ENCODE measurements around the gene FBXO31. TPM values are rescaled to one million over a fixed set of nuclear protein-coding genes. Genes with fewer than 3 reads are reported as not detected.

FBXO31 gene
- total and polyA plus RNA-seq, 2 of the 13 experiments (the other 11 are each of a cell fraction or from before 2014, with no cell fraction given), result 92.4 to 101 TPM

DNA sequence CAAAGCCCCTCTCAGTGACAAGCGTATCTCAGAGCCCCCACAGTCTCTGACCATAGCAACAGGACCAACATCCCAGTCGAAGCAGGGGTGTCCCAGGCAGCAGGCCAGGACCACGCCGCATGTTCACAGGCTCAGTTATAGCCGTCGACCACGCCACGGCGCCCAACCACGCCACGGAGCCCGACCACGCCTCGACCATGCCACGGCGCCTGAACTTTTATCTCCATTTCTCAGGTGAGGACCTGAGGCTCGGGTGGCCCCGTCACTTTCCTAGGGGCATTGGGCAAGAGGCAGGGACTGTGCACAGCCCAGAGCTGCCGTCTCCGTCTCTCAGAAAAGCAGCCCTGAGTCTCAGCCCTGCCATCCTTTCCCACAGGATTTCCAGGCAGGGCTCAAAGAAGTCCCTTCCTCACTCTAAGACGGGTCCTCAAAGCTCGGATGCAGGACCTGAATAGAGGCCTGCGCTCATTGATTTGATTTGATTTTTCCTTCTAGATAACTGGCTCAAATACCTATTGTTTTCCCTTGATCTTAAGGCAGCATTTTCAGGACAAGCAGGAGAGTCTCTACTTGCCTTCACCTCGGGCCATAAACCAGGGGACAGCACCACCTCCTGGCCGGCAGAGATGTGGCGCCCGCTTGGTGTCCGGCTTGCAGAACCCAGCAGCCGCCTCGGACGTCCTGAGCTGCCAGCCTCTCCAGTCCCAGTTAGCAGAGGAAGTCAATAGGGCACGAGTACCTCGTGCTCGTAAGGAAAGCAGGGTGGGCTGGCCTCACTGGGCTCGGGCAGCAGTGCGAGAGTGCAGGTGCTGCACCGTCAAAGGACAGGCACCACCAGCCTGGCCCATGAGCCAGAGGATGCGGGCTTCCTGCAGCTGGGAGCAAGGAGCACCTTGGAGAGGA lies 105.1 kb downstream of the FBXO31 start (continued):
- TF ChIP-seq USF2 (IDR thresholded peaks at IDR 0.05; ENCODE audit: low read depth, low read length) (no peak), USF2 (CRISPR knock-in tag; IDR thresholded peaks at IDR 0.05; ENCODE audit: borderline replicate concordance) (no peak), ETV6 (CRISPR knock-in tag; conservative IDR thresholded peaks at IDR 0.05) (no peak), TGIF2 (CRISPR knock-in tag; IDR thresholded peaks at IDR 0.05) (0 out of 2 replicates have a peak, but pooled peaks have one; percentile 21), NR2F1 (CRISPR knock-in tag; IDR thresholded peaks at IDR 0.05) (no peak), RBAK (CRISPR knock-in tag; IDR thresholded peaks at IDR 0.05) (0 out of 2 replicates have a peak, but pooled peaks have one; percentile 34), IKZF5 (CRISPR knock-in tag; IDR thresholded peaks at IDR 0.05) (0 out of 2 replicates have a peak, but pooled peaks have one; percentile 33), ZNF839 (CRISPR knock-in tag; IDR thresholded peaks at IDR 0.05; ENCODE audit: borderline replicate concordance) (peak; percentile 64; the same call in 1 of the 2 replicates), RORA (CRISPR knock-in tag; IDR thresholded peaks at IDR 0.05) (no peak), ZNF350 (CRISPR knock-in tag; IDR thresholded peaks at IDR 0.05; ENCODE audit: borderline replicate concordance, low read depth) (0 out of 2 replicates have a peak, but pooled peaks have one; percentile 60), SMAD9 (CRISPR knock-in tag; IDR thresholded peaks at IDR 0.05) (no peak), CCAR2 (optimal IDR thresholded peaks at IDR 0.05; ENCODE audit: low read depth, low read length) (no peak), ZNF432 (CRISPR knock-in tag; IDR thresholded peaks at IDR 0.05; ENCODE audit: borderline replicate concordance) (no peak), ZSCAN31 (CRISPR knock-in tag; IDR thresholded peaks at IDR 0.05; ENCODE audit: low read depth) (peak; percentile 64; the same call in 1 of the 2 replicates), IKZF4 (CRISPR knock-in tag; IDR thresholded peaks at IDR 0.05; ENCODE audit: borderline replicate concordance, low read depth, not compliant biosample characterization) (peak; percentile 64), ZNF550 (CRISPR knock-in tag; IDR thresholded peaks at IDR 0.05; ENCODE audit: borderline replicate concordance) (no peak), PHF20 (CRISPR knock-in tag; IDR thresholded peaks at IDR 0.05) (no peak)
- TF ChIP-seq, protein P1, sequence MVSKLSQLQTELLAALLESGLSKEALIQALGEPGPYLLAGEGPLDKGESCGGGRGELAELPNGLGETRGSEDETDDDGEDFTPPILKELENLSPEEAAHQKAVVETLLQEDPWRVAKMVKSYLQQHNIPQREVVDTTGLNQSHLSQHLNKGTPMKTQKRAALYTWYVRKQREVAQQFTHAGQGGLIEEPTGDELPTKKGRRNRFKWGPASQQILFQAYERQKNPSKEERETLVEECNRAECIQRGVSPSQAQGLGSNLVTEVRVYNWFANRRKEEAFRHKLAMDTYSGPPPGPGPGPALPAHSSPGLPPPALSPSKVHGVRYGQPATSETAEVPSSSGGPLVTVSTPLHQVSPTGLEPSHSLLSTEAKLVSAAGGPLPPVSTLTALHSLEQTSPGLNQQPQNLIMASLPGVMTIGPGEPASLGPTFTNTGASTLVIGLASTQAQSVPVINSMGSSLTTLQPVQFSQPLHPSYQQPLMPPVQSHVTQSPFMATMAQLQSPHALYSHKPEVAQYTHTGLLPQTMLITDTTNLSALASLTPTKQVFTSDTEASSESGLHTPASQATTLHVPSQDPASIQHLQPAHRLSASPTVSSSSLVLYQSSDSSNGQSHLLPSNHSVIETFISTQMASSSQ (IDR thresholded peaks at IDR 0.05; ENCODE audit: low read depth), result no peak
- TF ChIP-seq, protein P1 (CRISPR knock-in tag; IDR thresholded peaks at IDR 0.05; ENCODE audit: borderline replicate concordance), result no peak
- TF ChIP-seq, protein P2, sequence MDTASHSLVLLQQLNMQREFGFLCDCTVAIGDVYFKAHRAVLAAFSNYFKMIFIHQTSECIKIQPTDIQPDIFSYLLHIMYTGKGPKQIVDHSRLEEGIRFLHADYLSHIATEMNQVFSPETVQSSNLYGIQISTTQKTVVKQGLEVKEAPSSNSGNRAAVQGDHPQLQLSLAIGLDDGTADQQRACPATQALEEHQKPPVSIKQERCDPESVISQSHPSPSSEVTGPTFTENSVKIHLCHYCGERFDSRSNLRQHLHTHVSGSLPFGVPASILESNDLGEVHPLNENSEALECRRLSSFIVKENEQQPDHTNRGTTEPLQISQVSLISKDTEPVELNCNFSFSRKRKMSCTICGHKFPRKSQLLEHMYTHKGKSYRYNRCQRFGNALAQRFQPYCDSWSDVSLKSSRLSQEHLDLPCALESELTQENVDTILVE (CRISPR knock-in tag; IDR thresholded peaks at IDR 0.05), result peak; percentile 17; the same call in 1 of the 2 replicates

All from HepG2 (cell line).